PC-3 (cell line): ENCODE data around the gene FOXO3. TPM values are rescaled to one million over a fixed set of nuclear protein-coding genes. Genes with fewer than 3 reads are reported as not detected.

Experiments used
- ATAC-seq: fragments of 200-7000 bp; cut with Tn5 transposase; 2 replicates; pipeline ENCODE4 v1.9.1; 2020; ENCODE audit warnings: mild to moderate bottlenecking, moderate library complexity
- BruUV-seq: library from RNA; stranded (reverse); fragments of 400-500 nt; replicated peaks from 2 replicates; lab custom pipeline; 2021; lab: Mats Ljungman, UMichigan
- CTCF ChIA-PET: fragments of 300-600 bp; sonication (Branson Sonifier 250); formaldehyde crosslinking; loops from one replicate; lab custom pipeline; 2022; ENCODE audit warnings: antibody characterized with exemption; lab: Charles Lee
- POLR2A ChIA-PET: fragments of 300-600 bp; sonication (Branson Sonifier 250); formaldehyde crosslinking; loops from one replicate; lab custom pipeline; 2022; ENCODE audit warnings: antibody characterized with exemption; ENCODE audit not compliant: unreplicated experiment; lab: Charles Lee
- DNase-seq: peaks from one replicate; pipeline ENCODE4 v3.0.0-alpha.2; 2015
- H2AFZ ChIP-seq: fragments of 300-600 bp; sonication (generic); 2 replicates; pipeline ENCODE4 v1.6.0; 2016; ENCODE audit warnings: antibody characterized with exemption, low read length
- H3F3A ChIP-seq: fragments of 300-600 bp; sonication (generic); one replicate; pipeline ENCODE4 v1.6.0; 2017; ENCODE audit warnings: antibody characterized with exemption, low read length, control low read depth, mild to moderate bottlenecking; ENCODE audit not compliant: unreplicated experiment
- H3K27ac ChIP-seq: fragments of 300-600 bp; sonication (generic); 2 replicates; pipeline ENCODE4 v1.5.1; 2016; ENCODE audit warnings: mild to moderate bottlenecking, low read length
- H3K27me3 ChIP-seq: fragments of 300-600 bp; sonication (generic); 2 replicates; pipeline ENCODE4 v1.6.1; 2016; ENCODE audit warnings: low read length, mixed read lengths
- H3K36me3 ChIP-seq: fragments of 300-600 bp; sonication (generic); 2 replicates; pipeline ENCODE4 v1.6.1; 2016; ENCODE audit warnings: low read depth, mixed run types, low read length, mixed read lengths
- H3K4me1 ChIP-seq: fragments of 300-600 bp; sonication (generic); 2 replicates; pipeline ENCODE4 v1.5.1; 2016; ENCODE audit warnings: low read length; ENCODE audit not compliant: insufficient read depth
- H3K4me2 ChIP-seq: fragments of 300-600 bp; sonication (generic); 2 replicates; pipeline ENCODE4 v1.6.0; 2016; ENCODE audit warnings: low read length
- H3K4me3 ChIP-seq: fragments of 300-600 bp; sonication (generic); 2 replicates; pipeline ENCODE4 v1.5.1; 2016; ENCODE audit warnings: mild to moderate bottlenecking, low read length, mixed read lengths
- H3K79me2 ChIP-seq: fragments of 300-600 bp; sonication (generic); 2 replicates; pipeline ENCODE4 v1.6.1; 2017; ENCODE audit warnings: low read length, mixed read lengths
- H3K9ac ChIP-seq: fragments of 300-600 bp; sonication (generic); 2 replicates; pipeline ENCODE4 v1.6.0; 2016; ENCODE audit warnings: mild to moderate bottlenecking, low read length
- H3K9me2 ChIP-seq: fragments of 300-600 bp; sonication (generic); replicated peaks from 2 replicates; pipeline ENCODE4 v1.6.1; 2016; ENCODE audit warnings: mixed run types, low read length, mixed read lengths
- H3K9me3 ChIP-seq: fragments of 300-600 bp; sonication (generic); 2 replicates; pipeline ENCODE4 v1.6.1; 2016; ENCODE audit warnings: low read length, mixed read lengths
- H4K20me1 ChIP-seq: fragments of 300-600 bp; sonication (generic); 2 replicates; pipeline ENCODE4 v1.6.1; 2016; ENCODE audit warnings: low read length, mixed read lengths
- CTCF ChIP-seq: fragments of 300-600 bp; sonication (generic); conservative IDR thresholded peaks from 2 replicates; pipeline ENCODE4 v1.5.1; 2017; ENCODE audit warnings: antibody characterized with exemption, low read depth, mild to moderate bottlenecking, low read length
- EZH2 ChIP-seq: fragments of 300-600 bp; sonication (generic); IDR thresholded peaks from one replicate; pipeline ENCODE4 v1.6.1; 2017; ENCODE audit warnings: antibody characterized with exemption, mild to moderate bottlenecking, low read length; ENCODE audit not compliant: unreplicated experiment
- EZH2phosphoT487 ChIP-seq: fragments of 300-600 bp; sonication (generic); IDR thresholded peaks from 2 replicates; pipeline ENCODE4 v1.6.1; 2018; ENCODE audit warnings: mild to moderate bottlenecking, antibody characterized with exemption, low read length, borderline replicate concordance
- intact Hi-C: fragments of 100-400 bp; cut with micrococcal nuclease; formaldehyde crosslinking; loops from 2 replicates; pipeline ENCODE4 v1.9.0; 2023
- total RNA-seq: library from RNA; depleted of rRNA; stranded (reverse); fragments of >200 nt; gene quantifications from 2 replicates; pipeline ENCODE4 v1.2.3, GENCODE V29; 2014

Gene FOXO3
- total RNA-seq, 1 experiment from 2014 or later: 12.8 TPM

- POLR2A ChIA-PET: no interaction called here
- H3K4me1 ChIP-seq: peaks cover 24% of the 10 kb centered on the region
These were observed 49.6 kb downstream of the FOXO3 start for GRCh38 chr6:108610270-108610839.

GRCh38 chr6:108610957-108611586 lies 50.4 kb downstream of the FOXO3 start:
- Histone ChIP-seq H3K27ac (no peak overlapping the region), H3K9ac (no peak overlapping the region), H4K20me1 (peaks cover 5% of the 10 kb centered on the region; the same call in 1 of the 2 replicates), H2AFZ (no peak overlapping the region), H3K4me2 (no peak overlapping the region), H3F3A (no peaks in the 10 kb centered on the region), H3K36me3 (no peaks in the 10 kb centered on the region), H3K9me2 (no peaks in the 10 kb centered on the region), H3K9me3 (no peaks in the 10 kb centered on the region), H3K4me1 (peaks cover 24% of the 10 kb centered on the region), H3K4me3 (no peak overlapping the region), H3K79me2 (peaks cover 93% of the 10 kb centered on the region), H3K27me3 (no peaks in the 10 kb centered on the region)
- DNase-seq (no peak), ATAC-seq (no peak)
- CTCF ChIA-PET: no interaction called here
- POLR2A ChIA-PET: no interaction called here
- no peak for TF ChIP-seq EZH2
- TF ChIP-seq EZH2phosphoT487: no peak
- TF ChIP-seq CTCF: no peak
- BruUV-seq: no TSS peak
- intact Hi-C loops: no loop called here

More at GRCh38 chr6:108610270-108610839, 49.6 kb downstream of the FOXO3 start:
- DNase-seq: no peak
- no peaks in the 10 kb centered on the region for H3K36me3 ChIP-seq
- no peaks in the 10 kb centered on the region for H3F3A ChIP-seq
- no peak for ATAC-seq
- H3K9ac ChIP-seq: no peak overlapping the region
- no peaks in the 10 kb centered on the region for H3K27me3 ChIP-seq
- H3K27ac ChIP-seq: no peak overlapping the region
- TF ChIP-seq EZH2 (no peak), EZH2phosphoT487 (no peak), CTCF (no peak)
- H4K20me1 ChIP-seq: peaks cover 5% of the 10 kb centered on the region; the same call in 1 of the 2 replicates
- CTCF ChIA-PET: no interaction called here
- no peaks in the 10 kb centered on the region for H3K9me3 ChIP-seq
- intact Hi-C loops: no loop called here
- peaks cover 94% of the 10 kb centered on the region for H3K79me2 ChIP-seq
- no peak overlapping the region for H2AFZ ChIP-seq
- no peak overlapping the region for H3K4me3 ChIP-seq
- no TSS peak for BruUV-seq
- H3K9me2 ChIP-seq: no peaks in the 10 kb centered on the region
- no peak overlapping the region for H3K4me2 ChIP-seq

- no peak overlapping the region for H2AFZ ChIP-seq
- H3F3A ChIP-seq: no peaks in the 10 kb centered on the region
- DNase-seq (no peak), ATAC-seq (no peak)
- TF ChIP-seq EZH2phosphoT487 (no peak), CTCF (no peak), EZH2 (no peak)
- peaks cover 93% of the 10 kb centered on the region for H3K79me2 ChIP-seq
- no peaks in the 10 kb centered on the region for H3K9me2 ChIP-seq
- POLR2A ChIA-PET: no interaction called here
- no peaks in the 10 kb centered on the region for H3K27me3 ChIP-seq
- no peaks in the 10 kb centered on the region for H3K9me3 ChIP-seq
- H3K4me1 ChIP-seq: peaks cover 19% of the 10 kb centered on the region
- H3K4me2 ChIP-seq: no peak overlapping the region
- CTCF ChIA-PET: no interaction called here
- intact Hi-C loops: no loop called here
- no peak overlapping the region for H3K4me3 ChIP-seq
- H3K36me3 ChIP-seq: no peaks in the 10 kb centered on the region
- H3K27ac ChIP-seq: no peak overlapping the region
- peaks cover 5% of the 10 kb centered on the region; the same call in 1 of the 2 replicates for H4K20me1 ChIP-seq
- BruUV-seq: no TSS peak
- no peak overlapping the region for H3K9ac ChIP-seq
These were observed 52.1 kb downstream of the FOXO3 start for GRCh38 chr6:108612852-108613251.
